GM12873 (cell line): ENCODE measurements around the gene ANAPC7.

ENCODE experiments used
- TF ChIP-seq, protein P1 (sequence below): IDR thresholded peaks from 2 replicates; pipeline ENCODE4 v1.5.1; 2012; ENCODE audit warnings: low read depth, mild to moderate bottlenecking, moderate library complexity, low read length, control low read depth; ENCODE audit not compliant: insufficient read depth; ENCODE audit errors: missing control alignments

Gene ANAPC7

DNA sequence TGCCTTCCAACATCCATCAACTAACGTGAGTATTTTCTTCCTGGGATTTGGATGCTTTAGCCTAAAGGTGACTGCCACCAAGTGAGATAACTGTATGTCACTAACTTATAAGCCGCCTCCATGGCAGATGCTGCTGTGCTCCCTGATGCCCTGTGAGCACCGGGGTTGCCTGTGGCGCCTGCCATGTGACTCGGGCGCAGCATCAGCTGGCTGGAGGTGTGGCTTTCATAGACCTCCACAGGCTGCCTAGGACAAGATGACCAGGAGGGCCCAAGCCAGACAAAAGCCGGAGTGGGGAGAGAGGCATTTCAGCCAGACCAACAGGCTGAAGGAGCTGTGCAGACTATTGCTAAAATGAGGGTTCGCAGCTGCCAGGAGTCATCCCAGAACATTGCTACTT is 55.7 kb downstream of the ANAPC7 start:
- TF ChIP-seq, protein P1, sequence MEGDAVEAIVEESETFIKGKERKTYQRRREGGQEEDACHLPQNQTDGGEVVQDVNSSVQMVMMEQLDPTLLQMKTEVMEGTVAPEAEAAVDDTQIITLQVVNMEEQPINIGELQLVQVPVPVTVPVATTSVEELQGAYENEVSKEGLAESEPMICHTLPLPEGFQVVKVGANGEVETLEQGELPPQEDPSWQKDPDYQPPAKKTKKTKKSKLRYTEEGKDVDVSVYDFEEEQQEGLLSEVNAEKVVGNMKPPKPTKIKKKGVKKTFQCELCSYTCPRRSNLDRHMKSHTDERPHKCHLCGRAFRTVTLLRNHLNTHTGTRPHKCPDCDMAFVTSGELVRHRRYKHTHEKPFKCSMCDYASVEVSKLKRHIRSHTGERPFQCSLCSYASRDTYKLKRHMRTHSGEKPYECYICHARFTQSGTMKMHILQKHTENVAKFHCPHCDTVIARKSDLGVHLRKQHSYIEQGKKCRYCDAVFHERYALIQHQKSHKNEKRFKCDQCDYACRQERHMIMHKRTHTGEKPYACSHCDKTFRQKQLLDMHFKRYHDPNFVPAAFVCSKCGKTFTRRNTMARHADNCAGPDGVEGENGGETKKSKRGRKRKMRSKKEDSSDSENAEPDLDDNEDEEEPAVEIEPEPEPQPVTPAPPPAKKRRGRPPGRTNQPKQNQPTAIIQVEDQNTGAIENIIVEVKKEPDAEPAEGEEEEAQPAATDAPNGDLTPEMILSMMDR, result no peak

DNA sequence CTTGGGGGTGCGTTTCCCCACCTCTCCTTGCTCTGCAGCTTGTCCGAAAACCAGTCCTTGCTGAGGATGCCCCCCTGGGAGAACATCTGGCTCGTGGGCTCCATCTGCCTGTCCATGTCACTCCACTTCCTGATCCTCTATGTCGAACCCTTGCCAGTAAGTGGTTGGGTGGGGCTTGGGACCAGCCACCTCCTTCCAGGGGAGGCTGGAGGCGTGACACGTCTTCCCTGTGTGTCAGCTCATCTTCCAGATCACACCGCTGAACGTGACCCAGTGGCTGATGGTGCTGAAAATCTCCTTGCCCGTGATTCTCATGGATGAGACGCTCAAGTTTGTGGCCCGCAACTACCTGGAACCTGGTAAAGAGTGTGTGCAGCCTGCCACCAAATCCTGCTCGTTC is 57.5 kb downstream of the ANAPC7 start:
- TF ChIP-seq, protein P1, result no peak

DNA sequence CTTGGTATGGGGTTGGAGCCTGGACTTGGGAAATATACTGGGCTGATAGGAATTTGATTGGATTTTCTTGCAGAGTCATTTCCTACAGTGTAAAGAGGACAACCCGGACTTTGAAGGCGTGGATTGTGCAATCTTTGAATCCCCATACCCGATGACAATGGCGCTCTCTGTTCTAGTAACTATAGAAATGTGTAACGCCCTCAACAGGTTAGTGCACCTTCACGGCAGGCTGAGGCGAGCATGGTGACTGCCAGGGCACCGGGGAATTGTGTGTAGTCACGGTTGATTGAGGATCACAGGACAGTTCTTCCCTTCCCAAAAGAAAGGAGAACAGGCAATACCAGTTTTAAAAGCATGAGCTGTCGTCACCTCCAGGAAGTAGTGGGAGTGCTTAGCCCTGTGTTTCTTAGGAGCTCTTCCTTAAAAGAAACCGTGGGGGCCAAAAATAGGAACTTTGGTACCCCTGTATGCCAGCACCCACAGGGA is 58.3 kb downstream of the ANAPC7 start:
- TF ChIP-seq, protein P1, result no peak

GRCh38 chr12:110344657-110345056 is 58.9 kb downstream of the ANAPC7 start:
- TF ChIP-seq, protein P1, result no peak

DNA sequence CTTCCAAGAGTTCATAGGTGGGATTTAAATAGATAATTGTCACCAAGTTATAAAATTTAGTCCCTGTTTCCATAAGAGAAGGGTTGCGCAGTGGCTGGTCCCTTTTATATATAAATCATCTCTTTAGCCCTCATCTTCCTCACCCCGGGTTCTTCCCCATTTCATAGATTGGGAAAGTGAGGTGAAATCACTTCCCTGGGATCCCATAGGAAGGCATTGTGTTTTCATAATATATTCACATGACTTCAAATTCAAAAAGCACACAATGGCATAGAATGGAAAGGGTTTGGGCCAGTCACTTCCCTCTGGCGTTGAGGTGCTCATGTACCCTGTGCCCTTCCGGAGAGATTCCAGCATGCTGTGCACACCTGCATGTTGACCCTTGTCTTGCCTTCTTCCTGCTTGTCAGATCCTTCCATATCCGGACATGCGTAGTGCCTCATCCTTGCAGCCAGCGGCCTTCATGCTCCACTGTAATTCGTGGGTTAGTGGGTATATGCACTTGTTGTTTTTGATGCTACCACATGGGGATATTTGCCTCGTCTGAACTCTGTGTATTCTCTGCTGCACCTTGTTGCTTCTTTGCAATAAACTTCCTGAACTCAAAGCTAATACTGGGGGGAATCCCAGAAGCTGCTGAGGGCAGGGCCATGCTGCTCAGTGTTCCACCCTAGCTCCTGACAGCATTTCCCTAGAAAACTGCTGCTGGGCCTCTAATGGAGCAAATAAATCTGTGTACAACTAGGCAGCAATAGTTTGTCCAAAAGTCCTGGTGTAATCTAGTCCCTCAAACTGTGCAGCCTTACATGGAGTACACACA is 59.6 kb downstream of the ANAPC7 start:
- TF ChIP-seq, protein P1, result no peak

DNA sequence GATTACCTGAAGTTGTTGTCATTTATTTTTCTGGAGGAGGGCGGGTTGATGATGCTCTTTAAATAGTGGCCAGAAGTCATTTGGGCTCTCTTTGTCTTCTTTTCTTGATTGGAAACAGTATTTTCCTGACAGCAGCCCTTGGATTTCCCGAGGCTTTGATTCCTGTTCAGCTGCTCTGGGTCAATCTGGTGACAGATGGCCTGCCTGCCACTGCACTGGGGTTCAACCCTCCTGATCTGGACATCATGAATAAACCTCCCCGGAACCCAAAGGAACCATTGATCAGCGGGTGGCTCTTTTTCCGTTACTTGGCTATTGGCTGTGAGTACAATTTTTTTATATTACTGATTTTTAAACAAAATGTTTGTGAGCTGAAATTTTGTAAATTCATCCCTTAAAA is 60.4 kb downstream of the ANAPC7 start:
- TF ChIP-seq, protein P1, result no peak

DNA sequence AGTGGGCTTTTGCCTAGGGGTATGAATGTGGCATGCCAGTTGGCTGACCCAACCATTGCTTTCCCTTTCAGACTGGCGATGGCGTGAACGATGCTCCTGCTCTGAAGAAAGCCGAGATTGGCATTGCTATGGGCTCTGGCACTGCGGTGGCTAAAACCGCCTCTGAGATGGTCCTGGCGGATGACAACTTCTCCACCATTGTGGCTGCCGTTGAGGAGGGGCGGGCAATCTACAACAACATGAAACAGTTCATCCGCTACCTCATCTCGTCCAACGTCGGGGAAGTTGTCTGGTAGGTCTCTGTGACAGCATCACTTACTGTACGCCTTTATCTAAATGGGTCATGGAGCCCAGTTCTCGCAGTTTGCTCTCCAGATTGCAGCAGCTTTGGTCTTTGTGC is 61.4 kb downstream of the ANAPC7 start:
- TF ChIP-seq, protein P1, result no peak
